ENCODE data around the gene RAPGEF6. TPM values are rescaled to one million over a fixed set of nuclear protein-coding genes. Genes with fewer than 3 reads are reported as not detected.

Gene RAPGEF6
- total RNA-seq, 2 donors from 2014 or later: 8.6 to 13.0 TPM

DNA sequence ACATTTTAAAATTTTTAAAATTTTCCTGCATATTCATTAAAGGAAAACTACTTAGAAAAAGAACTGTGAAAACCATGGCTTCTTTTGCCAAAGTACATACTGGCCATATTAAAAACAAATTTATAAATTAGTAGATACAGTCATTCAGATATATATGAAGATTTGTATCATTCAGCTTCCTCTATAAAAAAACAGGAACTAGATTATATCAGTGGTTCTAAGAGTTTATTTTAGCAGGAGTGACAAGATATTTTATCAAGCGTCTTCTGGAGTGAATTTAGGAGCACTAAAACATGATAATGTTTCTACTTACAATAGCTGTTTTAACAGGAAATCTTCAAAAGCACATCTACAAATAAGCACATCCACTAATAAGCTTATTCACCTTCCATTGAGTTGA, 171.4 kb downstream of the RAPGEF6 start:
- Histone ChIP-seq H3K4me1 (peaks cover 5% of the 10 kb centered on the region), H3K36me3 (replicated peaks in 1 of 2; ENCODE audit: insufficient read depth in 1 of 2, low read depth in 2 of 2) (no peaks in the 10 kb centered on the region), H3K27ac (no peak overlapping the region), H3K9me3 (no peaks in the 10 kb centered on the region), H3K27me3 (no peaks in the 10 kb centered on the region), H3K4me3 (no peak overlapping the region)
- TF ChIP-seq, protein P1, sequence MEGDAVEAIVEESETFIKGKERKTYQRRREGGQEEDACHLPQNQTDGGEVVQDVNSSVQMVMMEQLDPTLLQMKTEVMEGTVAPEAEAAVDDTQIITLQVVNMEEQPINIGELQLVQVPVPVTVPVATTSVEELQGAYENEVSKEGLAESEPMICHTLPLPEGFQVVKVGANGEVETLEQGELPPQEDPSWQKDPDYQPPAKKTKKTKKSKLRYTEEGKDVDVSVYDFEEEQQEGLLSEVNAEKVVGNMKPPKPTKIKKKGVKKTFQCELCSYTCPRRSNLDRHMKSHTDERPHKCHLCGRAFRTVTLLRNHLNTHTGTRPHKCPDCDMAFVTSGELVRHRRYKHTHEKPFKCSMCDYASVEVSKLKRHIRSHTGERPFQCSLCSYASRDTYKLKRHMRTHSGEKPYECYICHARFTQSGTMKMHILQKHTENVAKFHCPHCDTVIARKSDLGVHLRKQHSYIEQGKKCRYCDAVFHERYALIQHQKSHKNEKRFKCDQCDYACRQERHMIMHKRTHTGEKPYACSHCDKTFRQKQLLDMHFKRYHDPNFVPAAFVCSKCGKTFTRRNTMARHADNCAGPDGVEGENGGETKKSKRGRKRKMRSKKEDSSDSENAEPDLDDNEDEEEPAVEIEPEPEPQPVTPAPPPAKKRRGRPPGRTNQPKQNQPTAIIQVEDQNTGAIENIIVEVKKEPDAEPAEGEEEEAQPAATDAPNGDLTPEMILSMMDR (IDR thresholded peaks at IDR 0.05): no peak
- ATAC-seq (no peak), DNase-seq (no peak)
- 89 to 90% methylated on average over 1 of the region's 1 CpG for WGBS, 2 donors
- intact Hi-C loops (cut with DNase I): no loop called here

DNA sequence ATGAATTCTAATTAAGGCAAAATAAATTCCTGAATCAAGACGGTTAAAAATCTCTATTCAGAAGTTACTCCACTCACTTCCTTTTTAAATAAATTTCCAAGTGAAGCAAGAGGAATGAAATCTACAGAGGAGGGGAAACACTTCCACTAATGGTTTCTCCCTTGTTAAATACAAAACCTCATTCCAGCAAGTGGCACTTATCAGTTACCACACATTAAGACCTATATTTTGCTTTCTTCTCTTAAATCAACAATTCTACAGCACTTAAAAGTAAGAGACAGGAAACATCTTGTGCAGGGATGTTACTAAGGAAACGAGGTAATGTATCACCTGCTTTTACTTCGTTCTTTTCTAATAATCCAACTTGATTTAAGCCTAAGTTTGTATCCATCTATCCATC, 172.6 kb downstream of the RAPGEF6 start:
- intact Hi-C loops (cut with DNase I): no loop called here
- Histone ChIP-seq H3K9me3 (no peaks in the 10 kb centered on the region), H3K4me3 (no peak overlapping the region), H3K4me1 (peaks cover 5% of the 10 kb centered on the region), H3K27me3 (no peaks in the 10 kb centered on the region), H3K36me3 (replicated peaks in 1 of 2; ENCODE audit: insufficient read depth in 1 of 2, low read depth in 2 of 2) (no peaks in the 10 kb centered on the region), H3K27ac (no peak overlapping the region)
- 55 to 65% methylated on average over 3 of the region's 3 CpGs for WGBS, 2 donors
- DNase-seq: no peak
- no peak for ATAC-seq
- TF ChIP-seq, protein P1 (IDR thresholded peaks at IDR 0.05): no peak
- TF ChIP-seq POLR2A (IDR thresholded peaks at IDR 0.05): no peak

DNA sequence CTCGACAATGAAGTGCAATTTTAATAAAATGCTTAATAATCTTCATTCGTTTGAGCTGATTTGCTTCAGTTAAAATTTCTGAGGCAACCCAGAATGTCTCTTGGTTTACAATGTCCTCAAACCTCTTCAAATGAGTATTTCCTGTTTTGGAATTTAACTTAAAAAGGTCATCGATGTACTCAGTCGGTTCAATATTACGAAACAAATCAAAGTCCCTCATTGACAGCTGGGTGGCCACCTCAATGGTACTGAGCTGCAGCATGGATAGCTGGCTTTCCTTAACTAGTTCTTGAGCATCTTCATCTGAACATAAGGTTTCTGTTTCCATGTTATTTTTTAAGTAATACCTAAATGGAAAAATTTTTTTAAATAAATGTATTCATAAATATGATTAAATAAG, 173.3 kb downstream of the RAPGEF6 start:
- no peaks in the 10 kb centered on the region for H3K9me3 ChIP-seq
- TF ChIP-seq, protein P1 (IDR thresholded peaks at IDR 0.05): no peak
- TF ChIP-seq POLR2A (IDR thresholded peaks at IDR 0.05): no peak
- no peaks in the 10 kb centered on the region for H3K27me3 ChIP-seq
- H3K27ac ChIP-seq: no peak overlapping the region
- H3K4me1 ChIP-seq: peaks cover 5% of the 10 kb centered on the region
- DNase-seq (no peak), ATAC-seq (no peak)
- H3K4me3 ChIP-seq: no peak overlapping the region
- WGBS, 2 donors: 85 to 92% methylated on average over 5 of the region's 5 CpGs
- intact Hi-C loops (cut with DNase I): no loop called here
- H3K36me3 ChIP-seq (replicated peaks in 1 of 2; ENCODE audit: insufficient read depth in 1 of 2, low read depth in 2 of 2): no peaks in the 10 kb centered on the region

DNA sequence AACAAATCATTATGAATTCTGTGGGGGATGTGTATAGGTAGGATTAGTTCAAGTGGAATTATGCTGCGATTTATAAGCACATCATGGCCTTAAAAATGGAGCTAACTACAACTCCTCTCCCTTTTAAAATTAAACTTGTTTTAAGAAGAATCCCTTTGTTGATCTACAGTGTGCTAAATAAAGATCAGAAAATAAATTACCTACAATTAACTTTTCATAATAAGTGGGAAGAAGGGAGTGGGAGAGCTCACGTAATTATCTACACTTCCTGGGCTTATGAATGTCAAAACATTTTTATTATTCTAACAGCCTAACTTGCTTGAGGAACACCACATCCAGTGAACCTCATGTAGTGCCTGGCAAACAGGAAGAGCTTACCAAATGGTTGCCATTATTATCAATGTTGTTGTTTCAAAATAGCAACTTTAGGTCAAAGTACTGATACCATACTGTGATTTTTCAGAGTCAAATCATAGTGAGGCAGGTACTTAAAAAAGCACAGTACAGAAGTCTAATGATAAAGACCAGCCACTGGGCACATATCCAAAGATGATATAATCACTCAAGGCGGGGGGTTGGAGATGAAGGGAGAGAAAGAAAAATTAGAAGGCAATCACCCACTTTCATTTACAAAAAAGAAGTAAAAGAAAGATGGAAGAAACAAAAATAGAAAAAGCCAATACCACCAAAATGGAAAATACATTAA, 174.0 kb downstream of the RAPGEF6 start:
- DNase-seq: no peak
- ATAC-seq: no peak
- 78 to 86% methylated on average over 3 of the region's 3 CpGs for WGBS, 2 donors
- Histone ChIP-seq H3K4me1 (peaks cover 5% of the 10 kb centered on the region), H3K27ac (no peak overlapping the region), H3K27me3 (no peaks in the 10 kb centered on the region), H3K4me3 (no peak overlapping the region), H3K9me3 (no peaks in the 10 kb centered on the region), H3K36me3 (replicated peaks in 1 of 2; ENCODE audit: insufficient read depth in 1 of 2, low read depth in 2 of 2) (no peaks in the 10 kb centered on the region)
- no peak for TF ChIP-seq POLR2A (IDR thresholded peaks at IDR 0.05)
- TF ChIP-seq, protein P1 (IDR thresholded peaks at IDR 0.05): no peak
- intact Hi-C loops (cut with DNase I): no loop called here

DNA sequence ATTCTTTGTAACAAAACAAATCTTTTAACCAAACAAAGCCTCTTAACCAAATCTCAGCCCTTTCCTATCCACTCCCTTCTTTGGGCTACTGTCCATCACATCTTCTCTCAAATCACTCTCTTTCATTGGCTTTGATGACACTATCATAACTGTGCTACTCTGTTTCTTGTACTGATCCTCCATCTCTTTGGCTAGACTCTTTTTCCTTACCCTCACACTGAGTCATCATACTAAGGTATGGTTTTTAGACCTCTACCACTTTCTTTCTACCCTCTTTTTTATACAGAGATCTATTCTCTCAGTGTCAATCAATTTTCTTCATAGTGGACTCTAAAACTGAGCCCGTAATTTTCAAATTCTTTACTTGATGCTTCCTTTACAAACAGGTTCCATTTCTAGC, 174.9 kb downstream of the RAPGEF6 start:
- TF ChIP-seq, protein P1 (IDR thresholded peaks at IDR 0.05): no peak
- TF ChIP-seq POLR2A (IDR thresholded peaks at IDR 0.05): no peak
- H3K9me3 ChIP-seq: no peaks in the 10 kb centered on the region
- intact Hi-C loops (cut with DNase I): no loop called here
- 95 to 100% methylated on average over 1 of the region's 1 CpG for WGBS, 2 donors
- no peaks in the 10 kb centered on the region for H3K36me3 ChIP-seq (replicated peaks in 1 of 2; ENCODE audit: insufficient read depth in 1 of 2, low read depth in 2 of 2)
- no peaks in the 10 kb centered on the region for H3K27me3 ChIP-seq
- no peak for ATAC-seq
- peaks cover 5% of the 10 kb centered on the region for H3K4me1 ChIP-seq
- DNase-seq: no peak
- H3K4me3 ChIP-seq: no peak overlapping the region
- no peak overlapping the region for H3K27ac ChIP-seq

Data from body of pancreas (tissue), 4 donors.